SKM-1 treated with dmso at 0.1 percent for 144 hours (cell line): Measurements from ENCODE around the gene SCN1A.
A peak's percentile ranks its signal among the peaks of the same experiment; 100 is the strongest.

Experiments
- DNase-seq: peaks from one replicate; lab custom pipeline; 2025; ENCODE audit not compliant: unreplicated experiment; lab: John Stamatoyannopoulos, UW

The SCN1A gene

DNA sequence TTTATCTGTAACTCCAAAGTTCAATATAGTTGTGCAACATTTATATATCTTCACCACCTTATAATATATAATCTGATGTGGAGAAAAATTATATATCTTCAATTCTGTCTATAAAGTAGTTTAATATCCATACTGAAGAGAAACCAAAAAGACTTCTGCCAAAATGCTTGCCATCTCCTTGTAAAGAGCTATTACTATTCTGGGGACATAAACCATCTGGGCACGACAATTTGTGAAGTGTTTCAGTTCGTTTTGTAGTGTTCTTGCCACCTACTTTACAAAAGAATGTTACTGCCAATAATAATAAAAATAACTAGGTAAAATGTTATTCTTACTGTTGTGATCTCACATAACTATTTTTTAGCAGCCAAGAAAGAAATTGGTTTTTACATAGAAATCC, 45.1 kb downstream of the SCN1A start:
- DNase-seq = no peak

DNA sequence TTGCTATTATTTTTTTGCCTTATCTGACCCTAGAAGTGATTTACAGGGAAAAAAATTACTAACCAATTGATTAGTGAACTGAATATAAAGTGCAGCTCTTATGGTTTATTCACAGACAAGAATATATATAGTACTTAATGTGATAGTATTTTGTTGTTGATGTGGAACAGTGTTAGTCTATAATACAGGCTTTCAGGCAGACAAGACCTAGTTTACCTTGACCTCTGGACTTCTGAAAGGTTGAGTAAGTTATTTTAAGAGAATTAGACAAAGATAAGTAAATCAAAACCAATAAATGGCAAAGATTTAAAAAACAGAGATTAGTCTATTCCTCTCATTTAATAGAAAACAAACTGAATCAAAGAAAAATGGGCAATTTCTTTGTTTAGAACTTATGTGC, 46.0 kb downstream of the SCN1A start:
- DNase-seq = no peak

DNA sequence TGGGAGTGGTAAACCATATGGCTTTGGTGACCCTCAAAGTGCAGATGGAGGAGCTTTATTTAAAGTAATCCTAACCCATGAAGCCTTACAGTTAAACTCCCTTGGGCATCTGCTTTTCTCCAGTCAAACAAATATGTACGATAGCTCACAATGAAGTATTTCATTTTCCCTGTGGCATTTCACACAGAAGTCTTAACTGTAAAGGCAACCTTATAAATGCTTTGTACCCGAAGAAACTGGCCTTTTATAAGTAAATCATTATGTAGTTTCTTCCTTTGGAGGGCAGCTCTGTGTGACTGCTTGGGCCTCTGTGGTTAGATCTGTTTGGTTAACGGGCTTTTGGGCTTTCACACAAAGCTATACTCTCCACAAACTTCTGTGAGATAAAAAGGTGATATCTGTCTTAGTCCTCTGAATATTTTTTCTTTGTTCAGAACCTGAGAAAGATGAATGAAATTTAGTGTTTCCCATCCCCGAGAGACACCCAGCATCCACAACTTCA, 46.6 kb downstream of the SCN1A start:
- no peak for DNase-seq

DNA sequence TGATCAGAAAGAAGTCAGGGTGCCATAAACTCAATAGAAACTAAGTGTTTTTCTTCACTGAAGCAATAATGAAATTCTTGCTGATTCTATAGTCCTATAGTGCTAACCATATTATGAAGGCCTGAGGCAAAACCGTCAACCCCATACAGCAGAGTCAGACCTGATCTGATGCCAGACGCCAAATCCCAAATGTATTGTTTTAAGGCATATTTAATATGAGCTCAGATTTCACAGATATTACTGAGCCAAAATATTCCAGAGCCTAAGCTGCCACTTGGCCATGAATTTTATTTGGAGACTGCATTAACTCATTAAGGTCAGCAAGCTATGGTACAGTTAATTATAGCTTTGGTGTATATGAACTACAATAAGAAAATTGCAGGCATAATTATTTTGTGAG, 53.4 kb downstream of the SCN1A start:
- DNase-seq = no peak

DNA sequence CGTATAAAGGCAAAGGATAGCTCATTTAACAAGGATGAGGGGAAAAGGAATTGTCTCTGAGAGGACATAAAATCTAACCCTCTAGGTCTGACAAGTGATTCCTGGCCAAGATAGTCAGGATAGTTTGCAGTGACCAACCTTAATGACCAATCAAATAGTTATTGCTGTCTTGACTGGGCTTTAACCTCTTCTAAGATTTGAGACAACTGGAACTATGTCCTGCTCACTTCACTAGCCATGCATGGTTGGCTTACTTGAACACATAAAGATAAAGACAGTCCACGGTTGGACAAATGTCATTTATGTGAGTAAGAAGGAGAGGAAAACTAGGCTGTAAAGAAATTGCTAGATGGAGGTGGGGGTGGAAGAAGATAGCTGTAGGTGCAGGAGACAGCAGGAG, 53.8 kb downstream of the SCN1A start:
- DNase-seq = no peak

DNA sequence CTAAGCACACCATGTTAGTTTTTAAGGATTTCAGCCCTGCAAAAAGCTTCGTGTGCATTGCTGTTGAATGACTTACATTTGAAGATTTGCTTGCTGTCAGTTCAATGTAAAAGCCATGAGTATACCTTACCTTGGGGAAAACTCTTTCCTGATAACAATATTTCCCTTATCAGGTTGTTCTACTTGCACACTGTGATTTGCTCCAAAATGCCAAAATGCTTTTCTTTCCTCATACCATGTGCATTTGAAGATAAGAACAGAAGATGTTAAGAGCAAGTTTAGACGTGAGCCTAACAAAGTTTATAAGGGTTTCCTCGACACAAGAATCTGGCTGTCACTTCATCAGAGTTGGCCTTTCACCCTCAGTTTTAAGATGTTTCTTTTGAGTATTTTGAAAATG, 57.6 kb downstream of the SCN1A start:
- DNase-seq = no peak

DNA sequence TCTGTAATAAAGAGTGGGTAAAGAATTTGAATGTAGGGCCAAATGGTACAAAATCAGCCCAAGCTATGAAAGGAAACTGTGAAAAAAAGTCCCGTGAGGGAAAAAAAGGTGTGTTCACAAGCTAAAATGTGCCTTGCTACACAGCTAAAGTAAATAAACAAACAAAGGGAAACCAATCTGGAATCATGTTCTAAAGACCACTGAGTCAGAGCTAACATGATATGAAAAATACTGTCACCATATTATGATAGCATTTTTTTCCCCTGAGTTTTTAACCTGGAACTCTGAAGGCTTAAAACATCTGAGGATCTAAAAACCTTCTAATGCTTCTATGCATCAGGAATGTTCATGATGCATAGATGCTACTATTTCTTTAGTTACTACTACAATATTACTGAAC, 58.8 kb downstream of the SCN1A start:
- no peak for DNase-seq

DNA sequence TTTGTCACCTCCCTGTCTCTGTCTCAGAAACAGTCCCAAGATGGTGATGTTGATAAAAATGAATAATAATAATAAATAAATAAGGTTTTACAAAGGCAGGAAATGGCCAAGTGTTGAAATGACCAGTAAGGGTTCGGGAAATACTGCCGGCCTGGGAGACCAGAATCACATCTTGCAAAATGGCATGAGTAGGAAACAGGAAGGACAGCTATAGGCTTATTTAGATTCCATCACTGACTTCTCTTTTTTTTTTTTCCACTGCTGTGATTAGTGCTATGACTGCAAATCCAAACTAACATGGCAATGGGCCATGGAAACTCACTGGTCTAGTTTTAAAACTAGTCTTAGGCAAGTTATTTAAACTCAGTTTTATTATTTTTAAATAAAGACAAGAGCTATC, 60.6 kb downstream of the SCN1A start:
- peak; percentile 69 for DNase-seq

DNA sequence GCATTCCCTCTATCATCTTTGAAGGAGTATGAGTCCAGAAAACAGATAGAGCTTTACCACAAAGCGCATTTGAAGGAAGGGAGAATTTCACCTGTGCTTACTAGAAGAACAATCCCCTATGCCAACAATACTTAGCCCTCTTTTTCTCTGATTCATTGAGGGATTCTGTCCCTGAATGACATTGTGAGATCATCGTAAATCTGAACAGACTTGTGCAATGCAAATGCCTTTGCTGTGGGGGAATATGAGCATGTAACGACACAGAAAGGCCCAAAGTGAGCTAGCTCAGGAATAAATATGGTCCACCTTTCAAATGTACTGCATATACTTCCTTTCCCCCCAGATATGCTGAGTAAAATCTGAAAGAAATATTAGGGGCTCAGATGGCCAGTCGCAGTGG, 67.6 kb downstream of the SCN1A start:
- DNase-seq = no peak

DNA sequence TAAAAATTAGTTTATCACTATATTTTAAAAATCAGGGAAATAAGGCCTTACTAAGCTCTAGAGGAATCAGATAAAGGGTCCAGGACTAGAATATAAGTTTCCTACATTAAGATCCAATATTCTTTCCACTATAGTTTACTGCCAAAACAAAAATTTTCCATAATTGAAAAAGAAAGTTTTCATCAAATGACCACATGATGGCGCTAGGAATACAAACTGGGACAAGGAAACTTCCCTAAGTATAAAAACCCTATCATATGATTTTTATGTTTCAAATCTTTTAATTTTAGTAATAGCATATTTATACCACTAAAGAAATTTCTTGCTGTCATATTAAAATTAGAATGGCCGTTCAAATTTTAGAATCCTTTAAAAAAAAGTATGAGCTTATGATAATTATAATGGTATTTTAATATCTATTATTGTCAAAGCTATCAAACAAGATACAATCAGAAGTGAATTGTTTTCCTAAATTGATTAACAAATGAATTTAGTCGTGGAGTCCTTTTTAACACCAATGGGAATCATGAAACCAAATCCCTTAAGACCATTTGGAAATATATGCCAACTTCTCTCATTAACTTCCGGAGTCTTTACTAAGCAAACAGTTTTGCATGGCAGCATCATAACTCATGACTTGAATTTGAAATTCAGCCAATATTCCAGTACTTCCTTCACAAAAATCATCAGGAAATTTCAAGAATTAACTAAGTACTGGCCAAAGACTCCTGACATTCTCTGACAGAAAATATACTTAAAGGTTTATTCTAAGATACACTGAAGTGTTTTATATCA, 70.3 kb downstream of the SCN1A start:
- peak; percentile 4 for DNase-seq

DNA sequence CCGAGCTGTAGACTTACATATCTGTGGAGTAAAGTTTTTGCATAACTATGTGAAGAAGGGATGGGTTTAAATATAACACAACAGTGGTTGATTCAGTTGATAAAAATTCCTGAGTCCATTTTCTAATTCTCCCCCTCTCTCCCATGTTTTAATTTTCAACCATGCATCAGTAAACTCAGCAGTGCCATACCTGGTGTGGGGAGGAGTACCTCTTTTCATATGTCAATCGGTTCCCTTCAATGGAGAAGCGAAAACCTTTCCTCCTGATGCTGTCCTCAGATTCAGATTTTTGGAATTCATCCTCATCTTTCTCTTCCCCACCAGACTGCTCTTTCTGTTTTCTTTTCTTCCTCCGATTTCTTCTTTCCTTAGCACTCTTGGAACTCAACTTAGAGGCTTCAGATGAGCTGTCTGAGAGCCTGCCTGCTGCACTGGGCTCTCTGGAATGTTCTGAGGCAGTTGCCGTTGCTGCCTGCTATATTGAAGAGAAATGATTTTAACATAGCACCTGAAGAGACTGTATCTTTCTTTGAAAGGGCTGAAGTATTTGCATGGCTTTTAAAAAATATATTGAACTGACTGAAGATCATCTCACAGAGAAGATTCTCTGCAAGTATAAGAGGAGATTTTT, 82.9 kb downstream of the SCN1A start:
- DNase-seq = no peak

DNA sequence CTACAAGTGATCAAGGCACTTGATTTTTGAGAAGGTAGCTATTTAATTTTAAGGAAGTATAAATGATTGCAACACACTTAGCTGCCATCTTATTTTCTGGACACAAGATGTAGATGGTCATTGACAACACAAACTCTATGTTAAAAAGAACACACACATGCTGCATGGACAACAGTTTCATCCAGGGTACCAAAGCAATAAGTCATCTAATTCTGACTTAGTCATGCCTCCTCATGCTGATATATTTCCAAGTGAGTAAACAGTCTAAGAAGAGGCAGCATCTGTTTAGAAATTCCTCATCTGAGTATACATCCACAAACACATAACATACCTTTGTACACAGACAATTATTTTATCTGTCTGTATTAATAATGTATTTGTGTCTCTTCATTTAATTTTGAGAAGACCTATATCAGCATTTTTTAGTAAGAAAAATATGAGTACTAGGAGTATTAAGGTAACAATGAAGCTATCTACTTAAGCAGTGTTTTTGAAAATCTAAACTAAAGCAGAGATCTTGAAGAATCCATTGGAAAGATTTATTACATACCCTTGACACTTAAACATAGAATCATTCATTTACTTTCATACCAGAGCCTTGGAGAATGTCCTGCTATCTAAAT, 84.9 kb downstream of the SCN1A start:
- no peak for DNase-seq

DNA sequence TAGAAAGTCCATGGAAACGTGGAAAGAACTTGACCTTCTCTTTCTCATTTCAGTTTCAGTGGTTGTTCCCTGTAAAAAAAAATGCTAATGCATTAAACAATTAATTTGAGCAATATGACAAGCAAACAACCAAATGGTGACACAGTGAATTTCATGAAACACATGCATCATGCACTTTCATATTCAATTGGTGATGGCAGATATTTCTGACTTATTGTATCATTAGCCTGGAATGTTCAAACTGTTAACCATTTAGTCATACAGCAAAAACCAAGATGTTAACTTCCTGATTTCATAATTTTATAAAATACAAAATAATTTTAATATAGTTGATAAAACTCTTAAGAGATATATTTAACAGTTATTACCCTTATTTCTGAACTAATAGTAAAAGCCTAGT, 85.5 kb downstream of the SCN1A start:
- DNase-seq = no peak

DNA sequence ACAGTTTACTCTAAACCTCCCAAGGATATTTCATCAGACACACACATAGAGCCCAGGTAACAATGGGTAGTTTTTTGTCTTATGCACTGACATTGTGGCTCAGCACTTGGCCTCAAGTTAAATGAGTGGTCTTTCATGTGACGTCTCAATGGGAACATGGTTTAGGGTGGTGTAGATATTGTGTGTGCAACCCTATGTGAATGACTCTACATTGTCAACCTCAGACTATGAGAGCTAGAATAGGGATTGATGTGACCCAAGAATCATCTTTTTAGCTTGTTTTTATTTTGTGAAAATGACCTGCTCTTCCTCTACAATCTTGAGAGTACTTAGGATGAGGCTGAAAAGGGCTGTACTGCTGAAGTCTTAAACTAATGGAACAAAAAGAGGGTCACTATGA, 86.2 kb downstream of the SCN1A start:
- DNase-seq = no peak

DNA sequence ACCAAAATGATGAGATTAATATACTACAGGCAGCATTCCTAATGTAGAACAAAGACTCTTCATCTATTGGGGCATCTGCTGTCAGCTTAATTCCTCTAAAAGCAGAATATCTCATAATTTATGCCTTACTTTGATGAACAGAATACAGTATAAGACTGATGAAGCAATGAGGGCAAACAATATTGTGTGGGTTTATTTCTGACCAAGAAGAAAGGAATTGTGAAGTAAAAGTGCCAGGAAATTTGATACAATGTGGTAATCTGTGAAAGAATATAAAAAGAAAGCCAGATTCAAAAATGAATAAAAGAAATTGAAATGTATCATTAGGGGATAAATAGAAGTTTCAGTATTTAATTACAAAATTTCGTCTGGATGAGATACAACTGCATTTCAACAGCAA, 95.5 kb downstream of the SCN1A start:
- DNase-seq = no peak

DNA sequence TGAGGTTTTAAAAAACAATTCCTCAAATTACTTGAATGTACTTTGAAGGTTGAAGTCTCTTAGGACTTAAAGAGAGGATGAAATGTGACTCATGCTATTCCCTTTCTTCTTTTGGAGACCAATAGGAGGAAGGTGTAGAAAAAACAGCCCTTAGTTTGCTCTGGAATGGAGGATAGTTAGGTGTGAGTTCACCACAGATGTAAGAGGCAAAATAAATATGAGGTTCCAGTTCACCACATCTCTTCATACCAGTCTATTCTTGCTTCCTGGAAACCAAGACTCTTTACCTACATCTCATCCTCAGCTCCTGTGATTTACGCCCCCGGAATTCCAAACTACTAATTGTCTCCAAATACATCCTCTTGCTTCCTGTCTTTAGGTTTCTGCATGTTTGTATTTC, 96.8 kb downstream of the SCN1A start:
- no peak for DNase-seq

DNA sequence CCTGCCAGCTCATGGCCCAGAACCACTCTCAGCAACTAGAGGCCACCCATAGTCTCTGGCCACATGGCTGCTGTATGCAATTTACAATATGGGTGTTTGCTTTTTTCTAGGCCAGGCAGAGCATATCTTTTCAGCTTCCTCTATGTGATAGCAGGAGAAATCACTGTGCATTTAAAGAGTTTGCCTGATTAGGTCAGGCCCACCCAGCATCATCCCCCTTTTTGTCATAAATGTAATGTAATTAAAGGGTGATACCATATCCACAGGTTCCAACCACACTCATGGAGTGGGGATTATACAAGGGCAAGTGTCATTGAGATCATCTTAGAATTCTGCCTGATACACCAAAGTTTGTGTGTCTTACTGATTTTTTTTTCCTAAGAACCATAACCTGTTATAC, 102.5 kb downstream of the SCN1A start:
- no peak for DNase-seq

DNA sequence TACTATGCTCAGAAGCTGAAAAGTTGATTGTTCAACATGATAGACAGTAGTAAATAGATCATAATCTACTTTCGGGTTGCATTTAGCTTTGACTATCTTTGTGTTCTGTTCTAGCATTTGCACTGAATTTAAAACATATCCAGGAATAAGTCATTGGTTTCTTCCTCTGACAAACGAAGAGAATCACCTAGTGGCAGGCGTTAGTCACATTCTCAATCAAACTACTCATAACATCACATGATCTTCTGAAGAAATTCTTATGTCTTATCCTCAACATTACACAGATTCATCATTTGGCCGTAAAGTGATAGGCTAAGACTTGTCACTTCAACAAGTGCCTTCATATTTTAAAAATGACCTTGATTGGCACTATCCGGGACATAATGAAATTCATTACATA, 110.6 kb downstream of the SCN1A start:
- DNase-seq = no peak

DNA sequence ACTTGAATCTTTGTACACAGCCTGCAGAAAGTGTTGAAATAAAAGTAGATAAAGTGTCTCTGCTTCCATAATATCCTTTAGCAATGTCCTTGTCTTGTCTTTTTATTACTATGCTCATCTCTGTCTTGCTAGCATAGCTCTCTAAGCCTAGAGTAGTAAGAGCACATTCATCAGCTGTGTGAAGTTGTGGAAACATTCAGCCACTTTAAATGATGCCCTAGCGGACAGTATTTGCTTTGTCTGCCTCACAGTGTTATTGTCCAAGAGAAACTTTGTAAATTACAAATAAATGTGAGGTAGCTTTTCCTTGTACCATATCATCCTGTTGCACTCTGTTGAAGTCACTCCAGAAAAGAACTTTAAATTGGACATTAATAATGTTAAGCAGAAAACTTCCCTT, 113.9 kb downstream of the SCN1A start:
- no peak for DNase-seq

DNA sequence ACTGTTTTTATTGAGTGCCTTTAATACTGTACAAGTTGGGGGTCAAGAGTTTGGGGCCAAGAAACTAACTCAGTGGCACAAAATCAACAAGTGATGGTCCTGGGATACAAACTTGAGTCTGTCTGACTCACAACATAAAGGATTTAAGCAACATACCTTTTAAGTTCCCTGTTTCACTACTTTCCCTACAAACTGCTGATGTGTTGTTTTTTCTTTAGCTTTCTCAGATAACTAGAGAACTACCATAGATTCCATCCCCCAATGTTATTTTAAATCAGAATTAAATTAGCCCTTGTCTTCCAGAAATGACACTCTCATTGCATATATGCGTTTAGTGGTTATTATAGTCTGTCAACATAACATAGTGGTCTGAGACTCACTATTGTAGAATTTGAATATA, 116.2 kb downstream of the SCN1A start:
- DNase-seq = no peak

DNA sequence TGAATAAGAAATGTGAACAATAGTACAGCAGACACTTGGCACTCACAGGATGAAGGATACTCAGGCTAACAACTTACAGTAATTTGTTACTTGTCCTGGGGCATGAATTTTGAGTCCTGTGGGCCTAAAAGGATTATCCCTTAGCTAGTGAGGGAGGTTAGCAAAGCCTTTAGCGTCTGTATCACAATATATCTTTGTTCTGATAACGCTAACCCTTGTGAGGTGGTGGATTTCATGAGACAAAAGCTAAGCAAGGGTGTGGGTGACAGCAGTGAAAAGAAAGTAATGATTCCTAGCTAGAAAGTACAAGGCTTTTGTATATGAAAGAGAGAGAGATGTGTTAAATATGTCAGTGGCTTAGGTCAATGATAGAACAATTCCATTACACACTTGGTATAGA, 127.4 kb downstream of the SCN1A start:
- DNase-seq = no peak

DNA sequence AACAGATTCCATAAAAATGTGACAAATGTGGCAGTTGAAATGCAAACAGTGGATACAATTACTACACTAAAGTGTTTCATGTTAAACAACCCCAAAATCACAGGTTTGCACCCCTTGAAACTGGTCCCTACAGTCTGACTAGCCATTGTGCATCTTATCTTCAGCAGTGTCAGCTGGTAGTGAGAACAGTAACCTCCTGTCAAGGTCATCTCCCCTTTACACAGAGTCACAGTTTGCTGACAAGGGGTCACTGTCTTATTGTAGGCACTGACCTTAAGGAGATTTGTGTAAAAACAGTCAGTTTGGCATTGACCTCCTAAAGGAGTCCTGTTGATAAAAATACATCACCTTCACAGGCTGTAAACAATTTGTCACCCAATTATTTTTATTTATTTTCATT, 137.0 kb downstream of the SCN1A start:
- no peak for DNase-seq
